Liver (tissue), 3 donors: ENCODE measurements around the gene MVB12B.

Experiments
- ATF3 ChIP-seq: IDR thresholded peaks from 2 replicates; pipeline ENCODE4 v1.6.1; 2016; ENCODE audit warnings: antibody characterized with exemption
- CTCF ChIP-seq: fragments of 150-350 bp; IDR thresholded peaks from 2 replicates; pipeline ENCODE4 v1.5.1; 2017; ENCODE audit warnings: improper control_type of control experiment, low read depth, low read length; ENCODE audit not compliant: missing input control
- HNF4G ChIP-seq: IDR thresholded peaks from 2 replicates; pipeline ENCODE4 v1.6.1; 2016; ENCODE audit warnings: antibody characterized with exemption
- REST ChIP-seq: IDR thresholded peaks from 2 replicates; pipeline ENCODE4 v1.6.1; 2016; ENCODE audit warnings: antibody characterized with exemption, mild to moderate bottlenecking
- donor health status: healthy.
- donor health status: healthy.

GRCh38 chr9:126411948-126412284 is 85.3 kb downstream of the MVB12B start:
- TF ChIP-seq REST (no peak), HNF4G (no peak), CTCF (no peak), ATF3 (no peak)
